Left hindlimb (tissue), 1 donor: ENCODE results near the gene CACNB3.
A peak's percentile ranks its signal among the peaks of the same experiment; 100 is the strongest.
"Not testable (repeated sequence)": the region's sequence is repeated elsewhere in the genome, so short reads cannot be mapped to it uniquely, and the experiment has no call there.

ENCODE experiments used
- DNase-seq: peaks from one replicate; pipeline ENCODE4 v3.0.0-alpha.2; 2018

CACNB3 gene

DNA sequence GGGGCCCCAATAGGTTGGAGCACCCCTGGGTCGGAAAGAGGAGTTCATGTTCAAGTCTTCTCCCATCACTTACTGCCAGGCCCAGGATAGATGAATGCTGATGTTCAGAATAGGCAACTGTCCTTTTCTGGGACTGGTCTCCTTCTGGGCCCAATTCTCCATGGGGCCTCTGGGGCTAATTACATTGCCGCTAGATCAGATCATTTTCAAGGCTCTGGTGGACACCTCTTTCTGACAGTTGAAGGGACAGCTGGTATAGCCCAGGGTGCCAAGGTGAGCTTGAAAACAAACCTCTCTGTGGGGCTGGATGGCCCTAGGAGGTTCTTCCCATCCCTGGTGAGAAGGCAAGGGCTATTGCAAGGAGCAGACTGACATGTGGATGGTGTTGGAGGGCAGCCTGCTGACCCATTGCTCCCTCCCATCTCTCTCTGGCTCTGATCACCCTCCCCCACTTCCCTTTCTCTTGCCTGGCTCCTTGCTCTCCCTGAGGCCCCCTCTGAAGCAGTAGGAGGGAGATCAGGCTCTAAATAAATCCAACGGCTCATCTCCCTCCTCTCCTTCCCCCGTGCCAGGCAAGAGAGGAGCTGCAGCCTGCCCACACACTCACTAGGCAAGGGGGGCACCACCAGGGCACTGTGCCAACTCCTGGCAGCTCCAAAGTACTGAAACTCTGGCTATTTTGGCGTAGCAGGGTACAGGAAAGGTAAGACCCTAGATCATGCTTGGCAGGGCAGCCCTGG lies 1.9 kb downstream of the CACNB3 start:
- no peak for DNase-seq

GRCh38 chr12:48822139-48822538 lies 3.8 kb downstream of the CACNB3 start:
- no peak for DNase-seq

DNA sequence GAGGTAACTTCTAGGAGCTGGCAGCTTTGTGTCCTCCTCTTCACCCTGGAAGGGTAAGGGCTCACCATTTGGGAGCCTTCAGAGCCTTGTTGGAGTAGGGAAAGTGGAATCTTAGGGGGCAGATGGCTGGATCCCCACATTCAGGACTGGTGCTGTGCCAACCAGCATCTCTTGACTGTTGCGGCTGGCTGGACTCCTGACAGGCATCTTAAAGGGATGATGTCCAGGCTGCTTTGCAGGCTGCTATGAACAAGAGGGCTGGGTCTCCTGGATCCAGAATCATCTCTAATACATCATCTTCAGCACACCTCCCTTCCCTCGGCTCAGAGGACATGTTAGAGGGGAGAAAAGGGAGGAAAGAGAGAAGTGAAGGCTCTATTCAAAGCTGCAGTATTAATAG lies 4.4 kb downstream of the CACNB3 start:
- DNase-seq: no peak

GRCh38 chr12:48823281-48823680 lies 5.0 kb downstream of the CACNB3 start:
- DNase-seq: no peak

- no peak for DNase-seq
Measured at GRCh38 chr12:48824112-48824511, 5.8 kb downstream of the CACNB3 start.

DNA sequence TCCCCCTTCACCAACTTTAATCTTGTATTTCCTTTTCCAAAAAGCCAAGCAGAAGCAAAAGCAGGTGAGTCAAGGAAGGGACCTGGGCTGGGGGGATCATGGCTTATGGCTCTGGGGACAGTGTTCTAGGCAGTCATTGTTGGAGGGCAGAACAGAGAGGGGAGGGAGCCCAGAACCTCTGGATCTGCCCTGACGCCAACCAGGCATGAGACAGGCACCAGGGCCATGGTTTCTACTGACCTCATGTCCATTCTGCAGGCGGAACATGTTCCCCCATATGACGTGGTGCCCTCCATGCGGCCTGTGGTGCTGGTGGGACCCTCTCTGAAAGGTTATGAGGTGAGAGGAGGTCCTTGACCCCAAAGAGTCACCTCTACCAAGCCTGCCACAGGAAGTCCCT lies 6.6 kb downstream of the CACNB3 start:
- DNase-seq: no peak

- DNase-seq: no peak
Measured at GRCh38 chr12:48826209-48826855, 8.0 kb downstream of the CACNB3 start.

GRCh38 chr12:48827026-48827425 lies 8.7 kb downstream of the CACNB3 start:
- DNase-seq: no peak

- DNase-seq: no peak
Measured at GRCh38 chr12:48827513-48828096, 9.3 kb downstream of the CACNB3 start.

- DNase-seq: no peak
Measured at GRCh38 chr12:48828293-48828692, 10.0 kb downstream of the CACNB3 start.

GRCh38 chr12:48828841-48829575 lies 10.7 kb downstream of the CACNB3 start:
- DNase-seq: peak; percentile 8

- DNase-seq: no peak
Measured at GRCh38 chr12:48831257-48831656, 13.0 kb downstream of the CACNB3 start.

DNA sequence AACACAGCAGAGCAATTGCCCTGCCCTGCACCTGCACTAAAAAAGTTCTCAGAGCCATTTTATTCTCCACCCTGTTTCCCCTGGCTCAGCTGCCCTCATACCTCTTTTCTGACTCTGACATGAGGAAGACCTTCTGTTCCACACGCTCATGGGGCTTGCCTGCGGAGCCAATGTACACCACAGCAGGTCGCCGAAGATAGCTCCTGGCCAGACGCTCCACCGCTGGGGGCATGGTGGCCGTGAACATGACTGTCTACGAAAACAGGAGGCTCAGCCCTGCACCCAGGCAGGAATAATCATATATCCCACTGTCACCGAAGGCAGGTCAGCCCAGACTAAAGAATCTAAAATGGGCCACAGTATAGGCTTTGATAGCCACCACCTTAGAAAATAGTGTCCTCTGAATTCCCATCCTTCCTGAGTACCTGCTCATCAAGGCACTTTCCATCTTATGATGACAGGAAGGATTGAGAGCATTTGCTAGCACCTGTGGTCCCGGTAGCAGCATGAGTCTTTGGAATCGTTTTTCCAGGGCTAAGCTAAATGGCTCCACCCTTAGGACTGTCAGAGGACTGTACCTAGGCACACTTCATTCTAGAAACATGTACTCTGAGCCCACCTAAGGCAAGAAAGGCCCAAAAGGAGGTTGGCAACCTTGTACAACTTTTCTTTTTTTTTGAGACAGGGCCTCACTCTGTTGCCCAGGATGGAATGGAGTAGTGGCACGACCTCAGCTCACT lies 14.2 kb downstream of the CACNB3 start:
- DNase-seq: no peak

DNA sequence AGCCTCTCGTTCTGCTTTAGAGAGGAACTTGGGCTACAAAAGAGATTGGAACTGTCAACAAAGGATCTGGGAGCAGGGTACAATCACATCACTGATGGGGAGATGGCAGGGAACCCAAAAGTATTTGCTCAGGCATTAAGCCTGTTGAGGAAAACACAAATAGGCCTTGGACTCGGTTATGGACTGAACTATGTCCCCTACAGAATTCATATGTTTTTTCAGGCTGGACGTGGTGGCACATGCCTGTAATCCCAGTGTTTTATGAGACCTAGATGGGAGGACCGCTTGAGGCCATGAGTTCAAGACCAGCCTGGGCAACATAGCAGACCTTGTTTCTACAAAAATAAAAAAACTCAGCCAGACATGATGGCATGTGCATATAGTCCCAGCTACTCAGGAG lies 19.8 kb downstream of the CACNB3 start:
- no peak for DNase-seq

DNA sequence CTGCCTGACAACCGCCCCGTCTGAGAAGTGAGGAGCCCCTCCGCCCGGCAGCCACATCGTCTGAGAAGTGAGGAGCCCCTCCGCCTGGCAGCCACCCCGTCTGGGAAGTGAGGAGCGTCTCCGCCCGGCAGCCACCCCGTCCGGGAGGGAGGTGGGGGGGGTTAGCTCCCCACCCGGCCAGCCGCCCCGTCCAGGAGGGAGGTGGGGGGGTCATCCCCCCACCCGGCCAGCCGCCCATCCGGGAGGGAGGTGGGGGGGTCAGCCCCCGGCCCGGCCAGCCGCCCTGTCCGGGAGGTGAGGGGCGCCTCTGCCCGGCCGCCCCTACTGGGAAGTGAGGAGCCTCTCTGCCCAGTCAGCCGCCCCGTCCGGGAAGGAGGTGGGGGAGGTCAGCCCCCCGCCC lies 23.7 kb downstream of the CACNB3 start:
- peak; percentile 12 for DNase-seq

DNA sequence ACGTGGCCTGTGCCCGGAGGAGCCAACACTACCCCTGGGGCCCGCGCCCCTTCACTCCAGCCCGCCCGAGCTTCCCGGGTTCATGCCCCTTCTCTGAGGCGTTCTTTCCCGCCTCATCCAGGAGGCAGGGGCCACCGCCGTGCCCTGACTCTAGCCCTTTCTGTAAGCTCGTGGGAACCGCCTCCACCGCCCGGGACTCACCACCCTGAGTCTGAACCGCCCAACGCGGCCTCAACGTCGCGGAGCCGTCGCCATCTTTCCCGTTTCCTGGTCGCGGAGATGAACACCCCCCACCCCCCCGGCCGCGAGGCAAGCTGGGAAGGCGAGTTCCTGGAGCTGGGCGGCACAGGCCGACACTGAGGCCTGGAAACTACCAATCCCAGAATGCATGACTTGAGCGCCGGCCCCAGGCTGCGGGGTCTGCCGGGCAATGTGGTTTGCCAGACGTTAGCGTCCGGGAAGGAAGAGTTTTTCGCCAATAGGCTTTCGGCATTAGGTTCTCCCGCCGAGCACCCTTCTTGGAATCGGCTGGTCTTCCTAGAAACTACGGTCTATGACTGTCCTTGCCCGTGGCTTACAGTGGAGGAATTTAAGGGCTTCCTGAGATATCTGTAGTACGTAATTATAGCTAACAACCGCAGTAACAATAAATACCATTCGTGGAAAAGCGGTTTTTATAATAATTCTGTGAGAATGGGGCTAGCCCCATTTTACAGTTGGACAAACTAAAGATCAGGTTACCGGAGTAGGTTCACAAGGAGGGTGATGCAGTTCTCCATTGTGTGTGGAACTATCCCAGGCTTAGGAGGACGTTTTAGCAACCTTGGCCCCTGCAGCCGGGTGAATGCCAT lies 33.8 kb downstream of the CACNB3 start, which contains the start of gene DDX23:
Gene DDX23 (minus strand): TSS at position 281 of the 851 bp plus-strand sequence. CDS start 6,381 bp downstream, outside the sequence.
- DNase-seq: peak; percentile 98

- DNase-seq: peak; percentile 90
Measured at GRCh38 chr12:48852734-48853688, 34.7 kb downstream of the CACNB3 start.

DNA sequence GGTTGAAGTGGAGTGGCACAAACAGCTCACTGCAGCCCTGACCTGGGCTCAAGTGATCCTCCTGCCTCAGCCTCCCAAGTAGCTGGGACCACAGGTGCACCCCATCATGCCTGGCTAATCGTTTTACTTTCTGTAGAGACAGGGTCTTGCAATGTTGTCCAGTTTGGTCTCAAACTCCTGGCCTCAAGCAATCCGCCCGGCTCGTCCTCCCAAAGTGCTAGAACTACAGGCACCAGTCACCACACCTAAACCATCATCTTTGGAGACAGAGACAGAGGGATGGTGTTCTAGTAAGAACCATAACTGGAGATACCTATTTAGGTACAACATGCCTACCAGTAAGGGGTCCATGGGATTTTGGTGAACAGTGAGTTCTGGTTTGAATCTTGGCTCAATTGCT lies 36.2 kb downstream of the CACNB3 start:
- no peak for DNase-seq

DNA sequence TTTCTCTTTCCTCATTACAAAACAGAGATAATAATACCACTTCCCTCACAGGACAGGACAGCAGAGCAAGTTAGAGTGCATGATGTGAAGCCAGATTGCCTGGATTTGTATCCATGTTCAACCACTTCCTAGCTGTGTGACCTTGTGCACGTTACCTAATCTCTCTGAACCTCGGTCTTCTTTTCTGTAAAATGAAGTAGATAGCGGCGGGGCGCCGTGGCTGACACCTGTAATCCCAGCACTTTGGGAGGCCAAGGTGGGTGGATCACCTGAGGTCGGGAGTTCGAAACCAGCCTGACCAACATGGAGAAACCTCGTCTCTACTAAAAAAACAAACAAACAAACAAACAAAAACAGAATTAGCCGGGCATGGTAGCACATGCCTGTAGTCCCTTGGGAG lies 36.6 kb downstream of the CACNB3 start:
- not testable (repeated sequence) for DNase-seq

DNA sequence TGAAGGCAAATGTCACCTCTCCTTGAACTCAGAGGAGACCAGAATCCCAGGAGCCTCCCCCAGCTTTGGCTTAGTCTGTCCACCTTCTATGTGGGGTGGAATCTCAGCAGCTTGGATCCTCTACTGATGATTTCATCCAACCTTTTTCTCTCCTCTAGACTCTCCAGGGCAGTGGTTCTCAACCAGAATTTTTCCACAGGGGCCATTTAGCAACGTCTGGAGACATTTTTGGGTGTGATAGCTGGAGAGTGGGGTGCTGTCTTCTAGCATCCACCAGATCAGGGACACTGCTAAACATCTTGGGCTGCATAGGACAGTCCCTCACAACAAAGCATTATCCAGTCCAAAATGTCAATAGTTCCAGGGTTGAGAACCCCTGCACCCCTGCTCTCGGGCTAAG lies 38.1 kb downstream of the CACNB3 start:
- no peak for DNase-seq
